ENCODE data around the gene CMIP.
"Not testable (repeated sequence)": the region's sequence is repeated elsewhere in the genome, so short reads cannot be mapped to it uniquely, and the experiment has no call there.

The CMIP gene

GRCh38 chr16:81519301-81520150, 74.9 kb downstream of the CMIP start:
- no peak for DNase-seq

GRCh38 chr16:81520151-81520470, 75.5 kb downstream of the CMIP start:
- DNase-seq, result no peak

GRCh38 chr16:81520560-81521135, 76.0 kb downstream of the CMIP start:
- DNase-seq, result no peak

GRCh38 chr16:81521141-81521626, 76.6 kb downstream of the CMIP start:
- no peak for DNase-seq

DNA sequence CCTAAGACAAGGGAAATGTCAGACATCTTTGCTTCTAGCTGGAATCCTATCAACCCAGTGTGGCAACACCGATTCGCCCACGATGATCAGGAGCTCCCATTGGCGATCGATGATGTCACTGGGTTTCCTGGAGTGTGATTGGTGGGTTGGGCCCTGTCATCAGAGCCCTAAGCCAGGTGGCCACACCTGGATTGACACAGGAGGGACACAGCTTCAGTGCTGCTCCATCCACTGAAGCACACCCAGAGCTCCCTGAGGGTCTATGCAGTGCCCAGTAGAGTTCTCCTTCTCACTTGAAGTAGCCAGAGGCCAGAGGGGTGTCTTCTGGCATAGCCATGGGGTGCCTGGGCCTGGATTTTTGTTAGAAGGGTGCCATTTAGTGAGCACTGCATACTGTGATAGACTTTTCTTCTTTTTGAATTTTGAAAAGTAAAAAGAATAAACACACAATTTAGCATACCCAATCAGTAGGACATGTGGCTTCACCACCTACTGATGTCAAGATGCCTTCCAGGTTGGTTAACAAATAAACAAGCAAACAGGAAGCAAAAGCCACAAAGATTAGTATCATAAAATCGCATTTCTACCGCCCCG, 77.6 kb downstream of the CMIP start:
- no peak for DNase-seq

GRCh38 chr16:81522851-81523250, 78.2 kb downstream of the CMIP start:
- not testable (repeated sequence) for DNase-seq

GRCh38 chr16:81523387-81524115, 78.9 kb downstream of the CMIP start:
- DNase-seq, result peak; percentile 85

DNA sequence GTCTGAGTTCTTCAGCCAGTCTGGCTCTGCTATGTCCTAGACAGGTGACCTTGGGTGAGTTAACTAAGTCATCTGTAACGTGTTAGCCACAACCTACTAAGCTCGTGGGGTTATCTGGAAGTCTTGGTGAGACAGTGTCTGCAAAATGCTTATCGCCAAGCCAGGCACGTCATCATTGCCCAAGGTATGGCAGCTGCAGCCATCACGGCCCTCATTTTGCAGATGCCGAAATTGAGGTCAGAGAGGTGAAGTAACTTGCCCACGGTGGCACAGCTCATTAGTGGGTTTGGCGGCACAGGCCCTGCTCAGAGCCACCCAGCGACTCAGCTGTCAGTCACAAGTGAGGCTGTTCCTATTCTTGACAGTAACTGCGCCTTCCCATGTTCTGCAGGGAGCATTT, 79.8 kb downstream of the CMIP start:
- no peak for DNase-seq

DNA sequence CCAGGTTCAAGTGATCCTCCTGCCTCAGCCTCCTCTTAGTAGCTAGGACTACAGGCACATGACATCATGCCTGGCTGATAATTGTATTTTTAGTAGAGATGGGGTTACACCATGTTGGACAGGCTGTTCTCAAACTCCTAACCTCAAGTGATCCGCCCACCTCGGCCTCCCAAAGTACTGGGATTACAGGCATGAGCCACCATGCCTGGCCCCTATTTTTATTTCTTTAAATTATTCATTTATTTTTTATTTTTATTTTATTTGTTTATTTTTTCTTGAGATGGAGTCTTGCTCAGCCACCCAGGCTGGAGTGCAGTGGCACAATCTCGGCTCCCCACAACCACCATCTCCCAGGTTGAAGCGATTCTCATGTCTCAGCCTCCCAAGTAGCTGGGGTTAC, 80.3 kb downstream of the CMIP start:
- not testable (repeated sequence) for DNase-seq

DNA sequence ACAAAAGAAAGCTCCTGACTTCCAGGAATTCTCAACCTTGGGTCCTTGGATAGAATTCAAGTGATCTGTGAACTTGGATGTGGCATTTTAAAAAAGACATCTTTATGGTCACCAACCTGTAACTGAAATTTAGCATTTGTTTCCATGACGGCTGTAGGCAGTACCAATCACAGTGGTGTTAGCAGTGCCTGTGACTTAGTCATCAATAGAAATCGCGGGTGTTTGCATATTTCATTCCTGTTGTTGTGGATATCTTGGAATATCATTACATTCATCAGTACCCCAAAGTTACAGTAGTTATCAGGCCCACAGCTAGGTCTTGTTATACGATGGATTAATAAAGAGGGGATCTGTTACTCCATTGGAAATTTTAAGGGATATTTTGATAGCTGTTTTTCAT, 81.6 kb downstream of the CMIP start:
- DNase-seq, result peak; percentile 27

- DNase-seq, result peak; percentile 87
Observed at GRCh38 chr16:81526935-81527334, 82.3 kb downstream of the CMIP start.

DNA sequence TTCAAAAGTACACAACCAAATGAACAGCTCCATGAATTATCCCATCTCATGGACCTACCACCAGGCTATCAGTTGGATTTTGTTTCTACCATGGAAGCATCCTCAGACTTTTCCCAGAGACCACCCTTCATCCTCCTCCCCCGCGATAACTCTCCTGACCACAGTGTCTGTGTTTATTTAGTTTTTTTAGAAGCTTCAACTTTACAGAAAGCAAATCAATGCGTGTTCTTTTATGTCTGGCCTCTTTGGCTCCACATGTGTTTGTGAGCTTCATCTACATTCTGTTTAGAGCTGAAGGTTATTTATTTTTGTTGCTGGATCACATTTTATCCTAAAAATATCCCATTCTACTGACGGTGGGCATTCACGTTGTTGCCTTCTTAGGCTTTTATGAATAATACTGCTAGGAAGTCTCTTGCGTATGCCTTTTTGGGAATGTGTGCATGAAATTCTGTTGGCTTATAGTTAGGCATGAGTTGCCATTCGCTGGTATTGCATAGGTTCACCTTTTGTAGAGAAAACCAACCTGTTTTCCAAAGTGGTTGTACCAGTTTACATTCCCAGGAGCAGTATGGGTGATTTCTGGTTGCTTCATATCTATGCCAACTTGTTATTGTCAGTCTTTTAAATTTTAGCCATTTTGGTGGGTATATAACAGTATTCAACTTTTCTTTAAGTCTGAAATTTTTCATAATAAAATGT, 83.0 kb downstream of the CMIP start:
- no peak for DNase-seq

GRCh38 chr16:81528256-81528655, 83.6 kb downstream of the CMIP start:
- no peak for DNase-seq

DNA sequence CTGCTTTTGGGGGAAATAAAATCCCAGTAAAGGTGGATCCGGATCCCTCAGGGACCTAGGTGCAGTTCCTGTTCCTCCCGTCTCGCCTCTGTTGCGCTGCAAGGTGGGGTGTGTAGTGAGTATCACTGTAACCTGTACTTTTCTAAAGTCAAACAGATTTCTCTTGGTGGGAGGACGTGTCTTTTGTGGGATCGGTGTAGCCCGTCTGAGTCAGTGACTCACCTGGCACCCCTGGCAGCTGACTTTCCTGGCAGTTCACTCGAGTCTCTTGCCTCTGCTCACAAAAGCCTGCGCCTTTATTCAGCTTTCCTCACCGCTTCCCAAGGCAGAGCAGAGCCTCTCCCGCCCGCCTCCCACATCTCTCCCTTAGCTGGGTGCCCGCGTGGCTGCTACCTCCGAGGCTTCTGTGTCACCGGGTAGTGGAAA, 85.7 kb downstream of the CMIP start:
- DNase-seq, result no peak

- DNase-seq, result no peak
Observed at GRCh38 chr16:81530814-81531213, 86.2 kb downstream of the CMIP start.

GRCh38 chr16:81531419-81531821, 86.8 kb downstream of the CMIP start:
- no peak for DNase-seq

DNA sequence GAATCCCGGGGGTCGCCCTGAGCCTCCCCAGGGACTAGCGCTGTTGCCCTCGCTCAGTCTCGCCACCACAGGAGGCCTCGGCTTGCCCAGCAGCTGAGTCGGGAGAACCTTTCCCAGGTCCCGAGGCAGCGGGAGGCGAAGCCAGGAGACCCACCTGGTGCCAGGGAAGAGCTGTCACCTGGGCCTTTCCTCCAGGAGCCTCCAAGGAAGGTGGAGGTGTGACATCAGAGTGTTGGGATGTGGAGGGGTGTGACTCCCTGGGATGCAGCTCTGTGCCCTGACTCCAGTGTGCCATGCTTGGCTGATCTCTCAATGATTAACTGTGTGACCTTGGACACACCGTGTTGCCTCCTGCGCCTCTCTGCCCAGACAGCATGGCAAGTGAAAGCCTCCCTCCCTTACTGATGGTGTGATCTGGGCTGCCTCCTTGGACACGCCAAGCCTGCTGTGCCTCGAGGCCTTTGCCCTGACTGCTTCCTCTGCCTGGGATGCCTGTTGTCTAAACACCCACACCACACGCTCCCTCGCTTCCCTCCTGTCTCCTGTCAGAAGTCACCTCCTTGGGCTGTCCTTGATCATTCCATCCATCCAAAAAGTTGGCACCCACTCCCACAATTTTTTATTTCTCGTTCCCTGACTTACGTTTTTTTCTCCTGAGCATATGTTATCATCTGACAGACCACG, 88.0 kb downstream of the CMIP start:
- no peak for DNase-seq

DNA sequence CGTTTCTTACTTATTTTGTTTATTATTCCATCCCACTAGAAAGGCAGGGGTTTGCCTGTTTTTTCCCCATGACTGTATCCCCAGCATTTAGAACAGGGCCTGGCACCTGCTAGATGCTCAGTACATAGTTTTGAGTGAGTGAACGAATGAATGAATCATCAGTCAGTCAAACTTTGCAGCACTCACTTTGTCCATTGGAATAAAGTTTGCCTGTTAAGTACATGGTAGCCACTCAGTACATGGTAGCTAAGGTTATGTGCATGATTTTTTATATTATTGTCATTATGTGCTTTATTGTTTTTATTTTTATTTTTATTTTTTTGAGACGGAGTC, 88.5 kb downstream of the CMIP start:
- no peak for DNase-seq

GRCh38 chr16:81535679-81536360, 91.2 kb downstream of the CMIP start:
- DNase-seq, result no peak

DNA sequence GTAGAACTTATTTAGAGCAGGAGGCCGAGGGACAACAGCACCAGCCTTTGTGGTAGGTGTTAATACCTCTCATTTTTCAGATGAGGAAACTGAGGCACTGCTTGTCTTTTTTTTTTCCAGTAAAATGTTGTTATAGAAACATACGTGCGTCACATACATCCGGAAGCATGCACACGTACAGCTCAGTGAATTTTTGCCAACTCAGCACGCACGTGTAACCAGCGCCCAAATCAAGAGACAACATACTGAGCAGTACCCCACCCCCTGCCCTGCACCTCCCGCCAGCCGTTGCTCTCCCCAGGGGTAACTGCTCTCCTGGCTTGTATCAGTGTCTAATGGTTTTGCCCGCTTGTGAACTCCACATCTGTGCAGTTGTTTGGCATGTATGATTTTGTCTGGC, 92.0 kb downstream of the CMIP start:
- DNase-seq, result no peak

DNA sequence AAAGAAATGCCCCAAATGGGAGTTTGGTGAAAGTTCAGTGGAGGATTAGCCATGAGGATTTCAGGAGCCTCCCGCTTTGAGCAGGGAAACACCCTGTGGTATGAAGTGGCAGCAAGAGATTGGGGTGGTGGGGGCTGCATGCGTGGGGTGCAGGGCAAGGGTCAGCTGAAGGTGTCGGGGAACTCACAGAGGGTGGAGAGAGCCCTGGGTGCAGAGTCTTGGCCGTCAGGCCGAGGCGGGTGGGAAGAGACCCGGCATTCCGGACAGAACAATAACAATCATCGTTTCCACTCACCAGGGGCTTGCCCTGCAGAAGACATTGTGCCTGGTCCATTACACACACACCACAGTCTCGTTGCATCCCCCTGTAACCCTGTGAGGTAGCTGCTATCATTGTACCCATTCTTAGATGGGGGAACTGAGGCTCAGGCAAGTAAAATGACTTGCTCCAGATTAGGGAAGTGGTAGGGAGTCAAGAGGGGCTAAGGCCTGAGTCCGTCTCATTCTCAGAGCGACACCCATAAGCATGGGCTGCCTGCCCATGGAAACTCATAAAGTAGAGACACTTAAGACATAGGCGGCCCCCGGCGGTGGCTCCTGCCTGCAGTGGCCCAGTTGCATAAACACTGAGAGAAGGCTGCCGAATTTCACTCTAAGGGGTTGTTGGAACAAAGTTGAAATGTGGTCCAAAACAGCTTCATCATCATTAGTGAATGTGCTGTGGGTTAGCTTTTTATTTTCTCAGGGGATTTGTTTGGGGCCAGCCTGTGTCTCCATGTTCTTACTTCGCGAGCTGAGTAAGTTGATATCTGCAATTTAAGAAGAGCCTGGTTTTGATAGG, 93.3 kb downstream of the CMIP start:
- peak; percentile 66 for DNase-seq
